ENCODE measurements around the gene KITLG.
A peak's percentile ranks its signal among the peaks of the same experiment; 100 is the strongest.
"Not testable (repeated sequence)": the region's sequence is repeated elsewhere in the genome, so short reads cannot be mapped to it uniquely, and the experiment has no call there.

Gene KITLG, protein sequence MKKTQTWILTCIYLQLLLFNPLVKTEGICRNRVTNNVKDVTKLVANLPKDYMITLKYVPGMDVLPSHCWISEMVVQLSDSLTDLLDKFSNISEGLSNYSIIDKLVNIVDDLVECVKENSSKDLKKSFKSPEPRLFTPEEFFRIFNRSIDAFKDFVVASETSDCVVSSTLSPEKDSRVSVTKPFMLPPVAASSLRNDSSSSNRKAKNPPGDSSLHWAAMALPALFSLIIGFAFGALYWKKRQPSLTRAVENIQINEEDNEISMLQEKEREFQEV

DNA sequence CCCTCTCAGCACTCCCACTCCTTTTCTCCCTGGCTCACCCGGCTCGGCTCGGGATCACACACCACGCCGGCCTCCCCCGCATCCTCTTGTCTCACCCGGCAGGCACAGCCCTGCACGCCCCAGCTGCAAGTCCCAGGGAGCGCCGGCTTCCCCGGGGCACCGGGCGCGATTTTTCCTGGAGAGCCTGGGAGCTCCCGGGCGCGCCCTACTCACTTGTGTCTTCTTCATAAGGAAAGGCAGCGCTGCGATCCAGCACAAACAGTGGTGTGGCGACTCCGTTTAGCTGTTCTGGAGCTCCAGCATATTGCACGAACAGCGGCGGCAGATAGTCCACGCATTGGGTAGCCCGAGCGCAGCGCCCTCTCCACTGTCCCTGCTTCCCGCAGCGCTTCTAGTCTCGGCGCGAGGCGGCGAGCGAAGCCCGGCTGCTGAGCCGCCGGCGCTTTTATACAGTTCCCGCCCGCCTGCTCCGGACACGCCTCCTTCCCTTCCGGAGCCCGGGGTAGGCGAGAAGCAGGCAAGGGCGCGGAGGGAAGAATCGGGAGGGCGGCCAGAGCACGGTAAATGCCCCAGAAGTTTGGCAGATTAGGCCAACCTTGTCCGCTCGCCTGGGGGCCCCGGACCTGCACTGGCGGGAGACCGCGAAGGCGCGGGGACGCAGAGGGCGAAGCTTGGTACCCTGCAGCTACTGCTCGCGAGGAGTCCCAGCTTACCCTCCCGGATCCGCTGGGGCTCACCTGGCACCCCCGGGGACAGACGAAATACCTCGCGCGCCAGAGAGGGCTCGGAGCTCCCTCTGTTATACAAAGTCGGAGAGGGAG is at the start of gene KITLG:
TSS of gene KITLG (minus strand) at position 421 of the 821 bp plus-strand sequence. CDS start at position 228, 193 bp downstream.
- DNase-seq: peak; percentile 6

DNA sequence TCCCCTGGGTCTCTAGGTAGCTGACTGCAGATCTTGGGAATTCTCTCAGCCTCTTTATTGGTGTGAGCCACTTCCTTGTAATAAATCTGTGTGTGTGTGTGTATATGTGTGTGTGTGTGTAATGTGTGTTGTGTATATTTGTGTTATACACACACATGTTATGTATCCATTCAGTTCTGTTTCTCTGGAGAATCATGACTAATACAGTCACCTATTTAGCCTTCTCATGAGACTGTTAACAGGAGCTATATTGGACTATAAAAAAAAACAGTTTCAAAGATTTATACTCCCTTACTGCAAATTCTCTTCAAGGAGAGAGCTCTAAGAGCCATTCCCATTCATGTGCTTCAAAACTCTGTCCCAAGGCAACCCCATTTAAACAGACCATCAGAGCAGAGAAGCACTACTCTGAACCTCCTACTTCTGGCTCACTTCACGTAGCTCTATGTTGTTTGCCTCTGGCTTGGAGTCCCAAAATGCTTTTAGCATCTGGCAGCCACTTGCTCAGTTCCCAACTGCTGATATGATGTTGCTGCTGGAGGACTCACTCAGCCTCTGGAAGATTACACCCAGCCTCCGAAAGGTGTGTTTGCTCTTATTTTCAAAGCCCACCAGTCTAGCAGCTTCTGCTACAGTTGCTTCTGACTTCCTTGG is 48.7 kb upstream of the KITLG start:
- no peak for DNase-seq

DNA sequence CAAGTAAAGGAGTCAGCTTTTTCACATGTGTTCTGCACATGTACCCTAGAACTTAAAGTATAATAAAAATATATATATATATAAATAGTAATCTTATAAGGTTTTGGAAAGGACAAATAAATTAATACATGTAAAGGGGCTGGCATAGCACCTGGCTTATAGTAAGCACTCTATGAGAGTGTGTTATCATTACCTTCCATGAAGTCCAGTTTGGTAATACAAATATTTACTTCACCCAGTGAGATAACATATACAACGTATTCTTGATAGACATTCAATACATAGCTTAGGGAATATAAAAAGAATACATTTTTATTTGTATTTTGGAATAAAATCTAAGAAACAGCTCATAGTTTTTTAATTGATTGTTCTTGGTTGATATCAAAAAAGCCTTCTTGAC is 47.8 kb upstream of the KITLG start:
- DNase-seq: not testable (repeated sequence)

DNA sequence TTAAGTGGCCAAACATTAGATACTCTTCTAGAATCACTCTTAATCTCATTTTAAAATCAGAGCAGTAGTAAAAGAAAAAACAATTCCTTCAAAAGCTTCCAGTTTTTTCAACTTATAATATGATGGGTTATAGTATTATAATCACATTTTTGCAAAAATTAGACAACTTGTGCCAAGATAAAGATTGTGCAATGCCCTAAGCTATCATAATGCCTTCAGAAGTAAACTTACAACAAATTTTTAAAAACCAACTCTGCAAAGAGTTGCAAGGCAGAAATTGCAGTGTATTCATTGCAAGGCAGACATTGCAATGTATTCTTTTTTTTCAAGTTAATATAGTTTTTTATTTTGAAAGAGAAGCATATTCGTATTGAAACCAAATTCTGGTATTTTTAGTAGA is 47.2 kb upstream of the KITLG start:
- DNase-seq: no peak

DNA sequence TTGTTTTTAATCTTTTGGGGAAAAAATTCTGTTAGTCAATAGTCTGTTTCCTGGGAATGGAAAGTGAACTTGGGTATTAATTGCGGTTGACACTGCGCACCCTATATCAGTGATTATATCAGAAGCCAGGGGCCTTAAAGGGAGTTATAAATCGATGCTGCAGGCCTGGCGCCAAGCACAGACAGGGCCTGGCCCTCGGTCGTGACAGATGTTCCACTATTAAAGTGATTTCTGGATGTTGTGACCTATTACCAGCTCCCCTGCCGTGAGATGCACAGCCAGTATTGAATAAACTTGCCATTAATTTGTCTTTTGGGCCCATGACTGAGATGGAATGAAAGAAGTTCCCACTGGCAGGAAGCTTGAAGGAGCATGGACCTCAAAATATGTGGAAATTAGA is 45.1 kb upstream of the KITLG start:
- DNase-seq: no peak

DNA sequence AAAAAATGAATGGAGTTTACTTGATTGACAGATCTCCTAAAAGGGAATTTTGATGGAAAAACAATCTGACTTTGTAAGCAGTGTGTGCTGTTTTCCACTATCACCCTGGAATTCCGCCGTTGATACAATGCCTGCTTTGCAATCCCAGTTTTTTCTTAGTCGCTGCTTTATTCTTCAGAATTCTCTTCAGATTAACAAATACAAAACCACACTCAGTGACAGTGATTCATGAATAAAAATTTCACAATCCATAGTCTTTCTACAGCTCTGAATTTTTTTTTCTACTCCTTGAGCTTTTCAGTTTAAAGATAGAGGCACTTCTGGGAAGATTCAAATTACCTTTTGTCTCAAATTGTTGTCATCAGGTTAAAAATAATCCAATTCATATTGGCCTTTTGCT is 44.6 kb upstream of the KITLG start:
- DNase-seq: no peak

DNA sequence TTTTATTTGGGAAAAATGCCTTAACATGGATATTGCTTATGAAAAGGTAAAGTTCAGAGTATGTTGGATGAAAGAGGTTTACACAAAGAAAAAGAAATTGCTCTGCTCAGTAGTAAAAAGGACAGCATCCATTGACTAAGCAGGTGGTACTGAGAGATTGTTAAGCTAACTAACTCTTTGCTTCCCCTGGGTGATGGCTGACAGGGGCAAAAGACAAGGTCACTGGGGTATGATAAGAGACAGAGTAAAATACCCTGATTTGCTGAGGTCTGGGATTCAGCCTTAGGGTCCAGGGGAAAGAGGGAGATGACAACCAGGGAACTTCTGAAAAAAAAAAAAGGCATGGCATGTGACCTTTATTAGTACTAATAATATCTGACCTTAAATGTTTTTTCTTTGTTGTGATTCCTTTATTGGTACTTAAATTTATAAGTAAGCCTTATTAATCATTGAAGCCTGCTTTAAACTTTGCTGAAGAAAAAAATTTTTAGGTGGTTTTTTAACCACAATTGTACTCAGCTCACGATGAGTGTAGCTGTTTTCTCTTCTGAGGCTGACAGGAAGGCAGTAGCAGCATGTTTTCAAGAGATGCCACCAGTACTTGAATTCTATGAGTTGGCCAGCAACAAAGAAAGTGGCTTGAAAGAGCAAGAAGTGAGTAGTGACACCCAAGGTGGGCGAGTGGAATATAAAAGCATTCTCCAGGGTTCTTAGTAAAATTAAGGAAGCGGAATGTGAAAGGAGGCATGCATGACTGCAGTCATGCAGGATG is 43.7 kb upstream of the KITLG start:
- DNase-seq: no peak

DNA sequence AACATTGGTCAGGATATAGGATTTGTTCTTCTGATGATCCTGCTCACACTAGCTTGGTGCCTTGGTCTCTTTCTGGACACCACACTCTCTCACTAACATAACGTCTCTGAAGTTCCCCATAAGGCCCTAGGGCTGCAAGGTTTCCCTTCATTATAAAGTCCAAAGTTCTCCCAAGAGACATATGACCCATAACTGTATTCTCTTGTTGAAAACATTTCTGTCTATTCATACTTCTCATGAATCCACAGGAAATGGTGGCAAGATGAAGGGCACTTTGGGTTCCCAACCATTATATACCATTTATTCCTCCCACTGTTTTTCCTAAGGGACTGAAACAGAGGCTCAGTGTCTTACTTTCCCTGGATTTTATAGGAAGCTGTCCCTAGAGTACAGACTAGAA is 37.1 kb upstream of the KITLG start:
- DNase-seq: no peak

DNA sequence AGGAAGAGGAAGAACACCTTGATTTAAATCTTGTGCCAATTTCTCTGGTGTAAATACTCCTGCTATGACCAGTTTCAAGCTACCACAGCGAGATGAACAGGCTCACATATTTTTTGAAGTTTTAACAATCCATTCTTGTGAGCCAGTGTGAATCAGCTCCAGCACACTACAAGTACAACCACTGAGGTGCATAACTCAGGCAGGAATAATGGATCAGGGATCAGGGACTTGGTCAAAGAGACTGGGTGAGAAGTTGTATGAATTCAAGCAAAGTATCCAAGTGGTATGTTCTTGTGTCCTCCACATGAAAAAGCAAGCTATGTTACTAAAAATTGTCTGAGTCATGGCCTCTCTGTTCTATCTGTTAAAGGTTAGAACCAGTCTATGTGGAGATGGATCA is 35.2 kb upstream of the KITLG start:
- no peak for DNase-seq

DNA sequence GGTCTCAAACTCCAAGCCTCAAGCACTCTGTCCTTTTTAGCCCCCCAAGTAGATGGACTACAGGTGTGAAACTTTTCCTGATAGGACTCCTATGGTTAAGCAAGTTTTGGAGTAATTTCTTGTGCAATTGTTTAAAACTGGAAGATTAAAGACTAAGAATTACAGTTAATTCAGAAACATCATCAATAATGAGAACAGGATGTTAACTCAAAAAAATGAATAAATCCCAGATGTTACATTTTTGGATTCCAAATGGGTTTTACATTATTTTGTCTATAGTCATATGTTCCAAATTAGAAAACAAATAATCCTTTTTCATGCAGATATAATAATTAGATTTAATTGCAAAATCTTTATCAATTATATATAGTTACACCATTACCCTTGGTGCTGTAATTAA is 24.4 kb upstream of the KITLG start:
- DNase-seq: no peak

DNA sequence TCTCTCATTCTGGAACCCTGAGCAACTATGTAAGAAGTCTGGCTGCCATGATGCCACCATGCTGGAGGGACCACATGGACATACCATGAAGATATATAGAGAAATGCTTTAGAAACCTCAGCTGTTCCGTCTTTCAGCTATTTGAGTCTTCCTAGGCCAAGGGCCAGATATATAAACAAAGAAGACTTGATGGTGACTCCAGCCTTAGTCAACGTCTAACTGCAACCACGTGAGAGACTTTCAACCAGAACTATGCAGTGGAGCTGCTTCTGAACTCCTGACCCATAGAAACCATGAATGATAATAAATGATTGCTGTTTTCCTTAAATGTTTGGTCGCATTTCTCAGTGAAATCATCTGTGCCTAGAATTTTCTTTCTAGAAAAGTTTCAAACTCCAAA is 20.0 kb upstream of the KITLG start:
- DNase-seq: no peak

DNA sequence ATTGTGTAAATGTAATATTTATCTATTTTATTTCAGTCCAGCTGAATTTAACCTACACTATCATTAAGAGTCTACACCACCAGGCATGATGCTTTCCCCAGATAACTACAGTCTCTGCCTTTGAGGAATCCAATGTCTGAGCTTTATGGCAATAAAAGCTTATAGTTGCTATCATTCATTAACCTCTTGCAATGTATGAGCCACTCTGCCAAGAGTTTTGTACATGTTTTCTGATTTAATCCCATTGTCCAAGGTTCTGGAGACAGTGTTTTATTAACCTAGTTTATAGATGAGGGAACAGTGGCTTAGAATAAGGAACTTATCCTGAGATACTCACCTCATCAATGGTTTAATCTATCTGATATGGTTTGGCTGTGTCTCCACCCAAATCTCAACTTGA is 17.1 kb upstream of the KITLG start:
- DNase-seq: no peak

DNA sequence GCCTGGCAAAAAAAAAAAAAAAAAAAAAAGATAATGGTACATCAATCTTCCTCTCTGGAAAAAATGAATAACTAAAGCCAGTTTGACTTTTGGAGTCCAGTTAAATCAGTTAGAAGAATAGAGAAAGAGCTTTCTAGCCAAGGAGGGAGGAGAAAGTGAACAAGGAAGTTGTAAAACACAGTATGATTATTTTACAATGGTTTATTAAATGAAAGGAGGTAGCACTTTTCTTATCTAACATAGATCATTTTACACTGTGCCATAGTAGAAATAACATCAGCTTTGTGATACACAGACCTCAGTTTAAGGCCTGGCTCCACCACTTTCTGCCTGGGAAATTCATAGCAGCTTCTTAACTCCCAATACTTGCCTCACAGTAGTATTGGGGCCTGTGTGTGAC is 15.4 kb upstream of the KITLG start:
- DNase-seq: no peak

DNA sequence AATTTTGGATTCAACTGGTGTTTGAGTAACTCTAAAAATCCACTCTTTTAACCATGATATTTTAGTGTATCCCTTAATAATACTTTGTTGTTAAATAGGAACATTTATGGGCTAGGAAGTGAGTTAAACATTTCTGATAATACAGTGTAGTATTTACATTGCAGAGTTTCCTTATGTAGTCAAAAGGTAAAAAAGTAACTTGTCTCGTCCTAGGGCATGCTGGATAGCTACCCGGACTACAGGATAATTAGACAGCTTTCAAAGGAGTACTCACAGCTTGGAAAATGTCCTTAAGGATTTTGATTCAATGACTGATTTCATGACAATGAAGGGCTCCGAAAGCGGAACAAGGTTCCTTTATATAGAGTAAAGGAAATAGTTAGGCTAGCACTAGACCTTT is 14.5 kb upstream of the KITLG start:
- DNase-seq: no peak

DNA sequence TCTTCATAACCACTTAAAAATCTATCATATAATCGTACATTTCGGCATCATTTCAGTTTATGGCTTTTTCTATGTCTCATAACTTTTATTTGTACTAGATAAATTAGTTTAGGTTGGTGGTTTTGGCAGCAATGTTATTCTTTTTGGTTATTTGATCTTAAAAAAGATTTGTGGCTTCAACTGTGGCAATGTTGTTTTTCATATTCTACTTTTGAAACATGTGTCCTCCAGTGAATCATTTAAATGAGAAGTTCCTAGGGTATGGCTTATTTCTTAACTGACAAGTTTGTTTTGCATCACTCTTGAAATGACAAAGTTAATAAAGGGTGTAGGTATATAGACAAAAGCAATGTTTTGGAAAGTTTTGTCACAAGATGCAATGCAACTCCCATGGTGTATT is 11.1 kb upstream of the KITLG start:
- DNase-seq: no peak

DNA sequence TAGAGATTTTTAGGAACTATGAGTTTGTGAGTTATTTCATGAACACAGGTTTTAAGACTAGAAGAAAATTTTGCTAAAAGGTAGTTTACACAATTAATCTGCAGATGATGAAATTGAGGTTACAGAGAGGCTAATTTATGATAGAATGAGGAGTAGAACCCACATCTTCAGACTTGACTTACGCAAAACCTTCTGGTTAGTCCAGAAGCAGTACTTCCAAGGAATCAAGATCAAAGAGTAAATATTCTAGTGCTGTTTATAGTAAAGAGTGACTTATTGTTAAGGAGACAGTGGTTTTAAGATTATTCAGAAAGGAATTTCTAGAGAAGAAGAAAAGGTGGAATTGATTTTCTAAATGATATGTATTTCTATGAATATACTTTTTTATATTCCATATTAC is 10.6 kb upstream of the KITLG start:
- DNase-seq: no peak

DNA sequence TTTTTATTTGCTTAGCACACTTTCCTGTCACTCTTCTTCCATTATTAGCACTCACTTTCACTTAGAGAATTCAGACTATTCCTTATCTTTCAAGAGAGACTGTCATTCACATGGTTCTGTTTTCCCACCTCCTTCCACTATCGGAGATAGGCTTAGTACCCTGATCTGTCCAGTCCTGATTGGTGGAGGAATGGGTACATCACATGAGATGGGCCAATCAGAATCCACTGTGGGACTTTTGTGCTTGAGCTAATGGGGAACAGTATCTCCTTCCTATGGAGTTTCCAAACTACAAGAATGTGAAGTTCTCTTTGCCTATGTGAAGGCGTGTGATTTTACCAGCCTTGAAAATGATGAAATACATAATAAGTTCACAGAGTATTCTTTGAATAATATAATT is 4.8 kb upstream of the KITLG start:
- DNase-seq: no peak

DNA sequence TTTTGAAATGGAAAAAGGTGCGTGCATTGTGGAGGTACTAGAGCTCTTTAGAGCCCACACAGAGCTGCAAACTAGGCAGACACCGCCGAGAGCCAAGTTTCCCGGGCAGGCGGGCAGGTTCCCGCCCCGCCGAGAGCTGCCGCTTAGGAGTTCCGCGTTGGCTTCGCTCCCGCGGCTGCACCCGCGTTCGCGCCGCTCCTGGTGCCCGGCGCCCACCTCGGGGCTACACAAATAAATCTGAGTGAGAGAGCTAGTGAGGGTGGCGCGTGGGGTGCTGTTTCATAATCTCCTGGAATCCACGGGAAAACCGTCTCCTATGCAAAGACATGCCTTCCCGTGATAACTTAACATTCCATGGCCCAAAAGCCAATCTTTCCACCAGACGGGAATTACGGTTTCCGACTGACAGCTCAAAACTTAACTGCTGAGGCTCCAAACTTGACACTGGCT is 645 bp downstream of the KITLG start:
- no peak for DNase-seq

DNA sequence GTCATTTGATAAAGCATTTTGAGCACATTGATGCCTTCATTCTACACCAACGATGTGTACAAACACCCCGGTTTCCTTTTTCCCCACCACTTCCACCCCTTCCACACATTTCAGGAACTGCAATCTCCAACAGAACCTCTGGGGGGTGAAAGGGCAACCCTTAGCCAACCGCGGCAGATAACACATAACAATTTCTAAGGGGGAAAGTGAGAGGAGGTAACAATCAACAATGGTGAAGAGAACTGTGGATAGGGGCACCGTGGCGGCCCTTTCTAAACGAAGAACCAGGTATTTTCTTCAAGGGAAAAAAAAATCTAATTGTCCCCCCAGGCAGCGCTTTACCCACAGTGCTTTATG is 1.1 kb downstream of the KITLG start:
- DNase-seq: no peak

DNA sequence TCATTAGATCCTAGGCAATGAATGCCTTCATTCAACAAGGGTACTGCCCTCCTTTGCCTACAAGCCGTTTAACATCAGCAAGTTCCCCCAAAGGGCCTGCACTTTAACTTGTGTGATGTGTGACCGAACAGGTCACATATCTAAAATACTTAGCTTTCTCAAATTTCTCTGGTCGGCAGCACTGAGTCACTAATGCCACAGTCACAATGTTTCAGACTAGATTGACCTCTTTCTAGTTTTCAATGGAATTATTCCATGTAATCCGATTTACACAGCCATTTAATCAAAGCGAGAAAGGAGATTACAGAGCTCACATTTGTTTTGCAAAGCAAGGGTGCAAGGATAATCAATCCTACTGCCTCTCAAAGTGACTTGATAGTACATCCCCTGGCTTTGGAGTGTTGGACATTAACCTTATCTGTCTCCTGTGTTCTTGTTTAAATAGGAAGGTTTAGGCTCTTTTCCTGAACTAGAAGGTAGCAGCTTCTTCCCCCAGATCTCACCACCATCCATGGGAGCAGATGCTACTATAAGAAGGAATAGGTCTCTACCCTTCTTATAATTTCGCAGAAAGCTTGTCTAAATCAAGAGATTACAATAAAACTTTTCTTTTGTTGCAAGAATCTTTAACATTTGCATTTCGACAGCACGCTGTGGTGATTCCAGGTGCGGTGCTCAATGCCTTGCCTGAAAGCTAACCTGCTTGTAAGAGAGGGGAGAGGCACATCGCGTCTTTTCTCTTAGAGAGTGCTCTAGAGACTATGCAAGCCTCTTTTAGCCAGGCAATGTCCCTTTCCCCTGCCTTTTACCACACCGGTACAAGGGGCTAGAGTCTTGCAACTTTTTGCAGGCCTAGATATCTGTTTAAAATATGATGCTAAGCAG is 1.8 kb downstream of the KITLG start:
- DNase-seq: no peak

DNA sequence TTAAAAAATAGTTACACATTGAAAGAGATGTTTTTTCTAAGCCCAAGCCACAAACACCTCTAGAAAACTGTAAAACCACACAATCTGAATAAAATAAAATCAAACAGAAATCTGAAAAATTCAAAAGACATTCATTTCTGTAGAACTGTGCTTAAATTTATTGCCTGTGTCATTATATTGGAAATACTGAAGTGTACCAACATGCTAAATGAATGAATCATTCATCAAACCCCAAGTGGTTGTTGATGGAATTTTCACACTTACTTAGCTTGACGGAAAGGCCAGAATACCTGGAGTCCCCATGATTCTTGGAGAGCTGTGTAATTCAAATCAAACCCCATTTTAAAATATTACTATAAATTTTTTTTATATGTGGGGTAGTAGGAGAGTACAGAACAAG is 2.7 kb downstream of the KITLG start:
- no peak for DNase-seq

DNA sequence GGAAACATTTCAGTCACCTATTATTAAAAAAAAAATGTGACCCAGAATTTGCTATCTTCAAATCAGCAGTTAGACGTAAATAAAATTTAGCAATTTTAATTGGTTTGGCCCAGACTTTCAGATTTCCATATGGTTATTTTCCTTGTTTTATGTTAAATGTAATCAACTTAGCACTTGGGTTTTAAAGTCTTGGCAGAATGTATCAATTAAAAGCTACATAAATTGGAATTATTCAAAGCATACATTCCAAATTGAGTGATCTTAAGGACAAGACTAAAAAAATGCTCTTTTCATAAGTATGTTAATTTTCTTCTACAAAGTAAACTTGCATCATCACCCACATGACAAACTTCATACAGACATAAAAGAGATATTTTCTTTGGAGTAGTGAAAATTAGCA is 3.4 kb downstream of the KITLG start:
- DNase-seq: no peak
